K562 treated with DMSO at 1 percent for 48 hours (cell line): ENCODE results near the gene LRFN2. TPM values are rescaled to one million over a fixed set of nuclear protein-coding genes. Genes with fewer than 3 reads are reported as not detected.

Experiments used
- total RNA-seq: library from RNA; unstranded; fragments of 300-600 nt; gene quantifications from 2 replicates; pipeline ENCODE4 v1.2.3, GENCODE V29; 2022; ENCODE audit warnings: low replicate concordance; ENCODE audit errors: extremely low read depth

The LRFN2 gene
- not detected in 2 replicates for total RNA-seq

GRCh38 chr6:40587240-40588069, at the start of gene LRFN2:
Gene LRFN2 (minus strand): TSS chr6:40587364.

